Caco-2 (cell line): Measurements from ENCODE around the gene STPG1. TPM values are rescaled to one million over a fixed set of nuclear protein-coding genes. Genes with fewer than 3 reads are reported as not detected.

Source experiments
- BruUV-seq: library from RNA; stranded (reverse); fragments of 400-500 nt; replicated peaks from 2 replicates; lab custom pipeline; 2021; lab: Mats Ljungman, UMichigan
- CTCF ChIA-PET: fragments of 300-600 bp; sonication (Branson Sonifier 250); formaldehyde crosslinking; loops from one replicate; lab custom pipeline; 2022; ENCODE audit warnings: antibody characterized with exemption; lab: Charles Lee
- POLR2A ChIA-PET: fragments of 300-600 bp; sonication (Branson Sonifier 250); formaldehyde crosslinking; loops from one replicate; lab custom pipeline; 2022; ENCODE audit warnings: antibody characterized with exemption; lab: Charles Lee
- DNase-seq, 2 experiments: peaks; one replicate each; pipeline versions ENCODE4 v3.0.0 to v3.0.0-alpha.2; 2020 to 2022
- H3K27me3 ChIP-seq: replicated peaks from 2 replicates; pipeline ENCODE4 v1.6.0; 2011; ENCODE audit warnings: low read length; ENCODE audit not compliant: control insufficient read depth, insufficient read depth
- H3K36me3 ChIP-seq: 2 replicates; pipeline ENCODE4 v1.5.1; 2011; ENCODE audit warnings: low read length; ENCODE audit not compliant: control insufficient read depth, insufficient read depth
- H3K4me1 ChIP-seq: fragments of 250-450 bp; sonication (Bioruptor Pico); 2 replicates; pipeline ENCODE4 v1.5.1; 2020; ENCODE audit warnings: mild to moderate bottlenecking
- H3K4me3 ChIP-seq: 2 replicates; pipeline ENCODE4 v1.5.1; 2011; ENCODE audit warnings: low read depth, mild to moderate bottlenecking, control low read depth, low read length
- H3K9me3 ChIP-seq: fragments of 250-450 bp; sonication (Bioruptor Pico); 2 replicates; pipeline ENCODE4 v1.5.1; 2020; ENCODE audit warnings: mild to moderate bottlenecking, moderate library complexity
- H3K27ac Mint-ChIP-seq: one replicate; pipeline ENCODE4 v1.8.0; 2022; ENCODE audit warnings: mixed read lengths; ENCODE audit not compliant: unreplicated experiment
- H3K27me3 Mint-ChIP-seq: one replicate; pipeline ENCODE4 v1.8.0; 2022; ENCODE audit warnings: mixed read lengths; ENCODE audit not compliant: insufficient read depth, unreplicated experiment
- H3K36me3 Mint-ChIP-seq: one replicate; pipeline ENCODE4 v1.8.0; 2022; ENCODE audit warnings: mild to moderate bottlenecking, mixed read lengths; ENCODE audit not compliant: insufficient read depth, unreplicated experiment
- H3K4me1 Mint-ChIP-seq: one replicate; pipeline ENCODE4 v1.8.0; 2022; ENCODE audit warnings: low read depth, mixed read lengths; ENCODE audit not compliant: unreplicated experiment
- H3K4me3 Mint-ChIP-seq: one replicate; pipeline ENCODE4 v1.8.0; 2022; ENCODE audit warnings: mild to moderate bottlenecking, moderate library complexity, mixed read lengths; ENCODE audit not compliant: unreplicated experiment
- H3K9me3 Mint-ChIP-seq: one replicate; pipeline ENCODE4 v1.8.0; 2022; ENCODE audit warnings: mixed read lengths; ENCODE audit not compliant: unreplicated experiment
- intact Hi-C: fragments of 100-400 bp; cut with micrococcal nuclease; formaldehyde crosslinking; loops from one replicate; pipeline ENCODE4 v1.10.0; 2022; ENCODE audit not compliant: unreplicated experiment
- total RNA-seq: library from RNA; stranded (reverse); gene quantifications from 2 replicates; pipeline ENCODE4 v1.2.3, GENCODE V29; 2022
- TF ChIP-seq, protein P1 (sequence below), 2 experiments: fragments of 200-600 bp in 1 of 2; IDR thresholded peaks; 1 replicate in 1 of 2; 2 replicates in 1 of 2; pipeline versions ENCODE4 v1.5.1 to v1.8.0; 2011 to 2022; ENCODE audit warnings: antibody characterized with exemption in 1 of 2, control low read depth in 1 of 2, inconsistent platforms in 1 of 2, low read depth in 1 of 2, low read length in 1 of 2, mild to moderate bottlenecking in 1 of 2, moderate library complexity in 1 of 2; ENCODE audit not compliant: insufficient read depth in 1 of 2, severe bottlenecking in 1 of 2, unreplicated experiment in 1 of 2

The STPG1 gene
- total RNA-seq, 1 experiment from 2014 or later: 8.6 TPM

DNA sequence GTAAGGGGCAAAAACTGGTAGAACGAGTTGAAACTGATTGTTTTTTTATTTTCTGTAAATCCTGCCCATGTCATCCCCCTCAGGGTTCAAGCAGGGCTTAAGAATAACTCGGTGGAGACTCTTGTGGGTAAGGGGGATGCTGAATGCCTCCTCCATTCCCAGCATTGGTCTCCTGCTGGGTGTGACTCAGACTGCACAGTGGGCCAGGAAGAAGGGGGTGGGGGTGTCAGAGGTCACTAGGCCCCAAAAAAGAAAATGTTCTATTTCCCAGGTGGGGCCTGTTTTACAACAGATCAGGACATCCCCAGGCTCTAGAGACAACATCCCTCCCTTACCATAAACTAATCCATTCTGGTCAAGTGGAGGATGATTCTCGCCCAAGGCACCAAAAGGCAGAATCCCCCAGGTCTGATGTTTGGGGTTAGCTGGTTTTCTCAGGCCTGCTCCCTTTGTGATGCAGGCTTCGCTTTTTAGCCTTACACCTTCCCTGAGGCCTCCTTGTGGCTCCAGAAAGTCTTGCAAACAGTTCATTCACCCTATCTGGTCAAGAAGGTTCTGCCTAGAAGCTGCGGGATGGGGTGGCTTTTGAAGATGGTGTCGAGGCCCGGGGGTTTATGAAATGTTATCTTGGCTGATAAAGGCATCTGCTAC lies 105.1 kb downstream of the STPG1 start:
- no peaks in the 10 kb centered on the region for H3K27me3 ChIP-seq
- Mint-ChIP-seq H3K27ac (no peak overlapping the region), H3K9me3 (no peaks in the 10 kb centered on the region), H3K27me3 (no peaks in the 10 kb centered on the region), H3K4me1 (peaks cover 7% of the 10 kb centered on the region), H3K4me3 (no peak overlapping the region), H3K36me3 (no peaks in the 10 kb centered on the region)
- POLR2A ChIA-PET: no interaction called here
- TF ChIP-seq, protein P1, sequence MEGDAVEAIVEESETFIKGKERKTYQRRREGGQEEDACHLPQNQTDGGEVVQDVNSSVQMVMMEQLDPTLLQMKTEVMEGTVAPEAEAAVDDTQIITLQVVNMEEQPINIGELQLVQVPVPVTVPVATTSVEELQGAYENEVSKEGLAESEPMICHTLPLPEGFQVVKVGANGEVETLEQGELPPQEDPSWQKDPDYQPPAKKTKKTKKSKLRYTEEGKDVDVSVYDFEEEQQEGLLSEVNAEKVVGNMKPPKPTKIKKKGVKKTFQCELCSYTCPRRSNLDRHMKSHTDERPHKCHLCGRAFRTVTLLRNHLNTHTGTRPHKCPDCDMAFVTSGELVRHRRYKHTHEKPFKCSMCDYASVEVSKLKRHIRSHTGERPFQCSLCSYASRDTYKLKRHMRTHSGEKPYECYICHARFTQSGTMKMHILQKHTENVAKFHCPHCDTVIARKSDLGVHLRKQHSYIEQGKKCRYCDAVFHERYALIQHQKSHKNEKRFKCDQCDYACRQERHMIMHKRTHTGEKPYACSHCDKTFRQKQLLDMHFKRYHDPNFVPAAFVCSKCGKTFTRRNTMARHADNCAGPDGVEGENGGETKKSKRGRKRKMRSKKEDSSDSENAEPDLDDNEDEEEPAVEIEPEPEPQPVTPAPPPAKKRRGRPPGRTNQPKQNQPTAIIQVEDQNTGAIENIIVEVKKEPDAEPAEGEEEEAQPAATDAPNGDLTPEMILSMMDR (IDR thresholded peaks at IDR 0.05; ENCODE audit: insufficient read depth in 1 of 2, low read depth in 1 of 2, low read length in 1 of 2, severe bottlenecking in 1 of 2, unreplicated experiment in 1 of 2): peak in 1 of 2 experiments; percentile 17
- CTCF ChIA-PET: interaction anchor here (2.4 to 2.6 kb wide), 2 partner anchors 83 to 109 kb away, joined by 5 read pairs; no protein-coding TSS in a partner anchor
- intact Hi-C loops: loop anchor here (10.0 kb wide), 1 partner anchor 104 kb away; no protein-coding TSS in a partner anchor
- no peaks in the 10 kb centered on the region for H3K36me3 ChIP-seq
- 0 out of 2 replicates have a peak, but pooled peaks cover 6% of the 10 kb centered on the region for H3K4me1 ChIP-seq
- BruUV-seq: no TSS peak
- no peaks in the 10 kb centered on the region for H3K9me3 ChIP-seq
- peak in 1 of 2 experiments; percentile 14 for DNase-seq
- no peak overlapping the region for H3K4me3 ChIP-seq

Other genes starting within 250 kb of the STPG1 start
- gene IFNLR1, start 226.5 kb downstream of the STPG1 start, total RNA-seq: 5.4 and 6.1 TPM in 2 replicates
- gene GRHL3, start 94.4 kb downstream of the STPG1 start, total RNA-seq: 2.3 and 2.7 TPM in 2 replicates
- 9.2 and 9.7 TPM in 2 replicates for gene NIPAL3, start 2.0 kb upstream of the STPG1 start, total RNA-seq
- 9.9 and 10.2 TPM in 2 replicates for gene RCAN3, start 89.1 kb upstream of the STPG1 start, total RNA-seq
- 0.35 and 0.43 TPM in 2 replicates for gene NCMAP, start 142.3 kb upstream of the STPG1 start, total RNA-seq
- gene SRRM1, start 229.5 kb upstream of the STPG1 start, total RNA-seq: 126 and 128 TPM in 2 replicates